T-cell (primary cell): Measurements from ENCODE around the gene ATAD2B. TPM values are rescaled to one million over a fixed set of nuclear protein-coding genes. Genes with fewer than 3 reads are reported as not detected.

Experiments
- ATAC-seq, 4 experiments: fragments of 200-7000 bp in 3 of 4; fragments of 150-1000 bp in 1 of 4; cut with Tn5 transposase; replicated peaks in 1 of 4; 1 replicate in 3 of 4; 2 replicates in 1 of 4; pipeline ENCODE4 v1.10.0; 2021; ENCODE audit warnings: moderate library complexity in 3 of 4, mild to moderate bottlenecking in 2 of 4, moderate number of reproducible peaks in 1 of 4
- CTCF ChIA-PET, 2 donors: fragments of 300-600 bp; sonication (Branson Sonifier 250); formaldehyde crosslinking; loops; one replicate each; lab custom pipeline; 2022; ENCODE audit warnings: antibody characterized with exemption in 2 of 2; lab: Charles Lee
- POLR2A ChIA-PET, 2 donors: fragments of 300-600 bp; sonication (Branson Sonifier 250); formaldehyde crosslinking; loops; one replicate each; lab custom pipeline; 2022; ENCODE audit warnings: antibody characterized with exemption in 2 of 2; lab: Charles Lee
- DNase-seq, 35 experiments: peaks; one replicate each; pipeline versions ENCODE4 v3.0.0 to v3.0.0-alpha.2; 2013 to 2023
- H3K27ac ChIP-seq: one replicate; pipeline ENCODE4 v1.5.1; 2013; ENCODE audit warnings: low read length
- H3K27me3 ChIP-seq, 2 experiments: replicated peaks in 1 of 2; 1 replicate in 1 of 2; 2 replicates in 1 of 2; pipeline versions ENCODE4 v1.6.1 to v1.7.0; 2013; ENCODE audit warnings: low read length in 1 of 2, mixed read lengths in 1 of 2; ENCODE audit not compliant: control insufficient read depth in 2 of 2, insufficient read depth in 2 of 2; ENCODE audit errors: extremely low read depth in 1 of 2
- H3K36me3 ChIP-seq, 2 donors: 1 replicate in 1 of 2; 2 replicates in 1 of 2; pipeline versions ENCODE4 v1.6.1 to v1.7.0; 2013; ENCODE audit warnings: low read length in 1 of 2; ENCODE audit not compliant: control insufficient read depth in 2 of 2, insufficient read depth in 1 of 2; ENCODE audit errors: extremely low read depth in 1 of 2
- H3K4me1 ChIP-seq, 2 experiments: 1 replicate in 1 of 2; 2 replicates in 1 of 2; pipeline versions ENCODE4 v1.6.1 to v1.7.0; 2013; ENCODE audit warnings: low read length in 2 of 2, mixed read lengths in 1 of 2; ENCODE audit not compliant: insufficient read depth in 2 of 2, control insufficient read depth in 1 of 2; ENCODE audit errors: extremely low read depth in 1 of 2
- H3K4me3 ChIP-seq, 2 donors: 1 replicate in 1 of 2; 2 replicates in 1 of 2; pipeline versions ENCODE4 v1.5.1 to v1.7.0; 2013; ENCODE audit warnings: mild to moderate bottlenecking in 2 of 2, low read length in 1 of 2, moderate library complexity in 1 of 2; ENCODE audit not compliant: control insufficient read depth in 1 of 2; ENCODE audit errors: extremely low read depth in 1 of 2
- H3K9me3 ChIP-seq: 2 replicates; pipeline ENCODE4 v1.7.0; 2013
- H3K27ac Mint-ChIP-seq, 2 donors: one replicate each; pipeline ENCODE4 v1.8.0; 2020 to 2021; ENCODE audit warnings: mild to moderate bottlenecking in 2 of 2, mixed read lengths in 2 of 2
- H3K27me3 Mint-ChIP-seq, 2 donors: one replicate each; pipeline ENCODE4 v1.8.0; 2021 to 2022; ENCODE audit warnings: mixed read lengths in 2 of 2
- H3K36me3 Mint-ChIP-seq: one replicate; pipeline ENCODE4 v1.8.0; 2021; ENCODE audit warnings: mixed read lengths
- H3K4me1 Mint-ChIP-seq, 3 donors: one replicate each; pipeline ENCODE4 v1.8.0; 2020 to 2022; ENCODE audit warnings: mixed read lengths in 3 of 3, mild to moderate bottlenecking in 1 of 3
- H3K4me3 Mint-ChIP-seq, 3 donors: one replicate each; pipeline ENCODE4 v1.8.0; 2020 to 2022; ENCODE audit warnings: mild to moderate bottlenecking in 3 of 3, mixed read lengths in 3 of 3, moderate library complexity in 3 of 3
- H3K9me3 Mint-ChIP-seq, 3 donors: one replicate each; pipeline ENCODE4 v1.8.0; 2020 to 2022; ENCODE audit warnings: mixed read lengths in 3 of 3
- WGBS: methylation state at CpG from one replicate; pipeline ENCODE4 v1.1.5; 2013; ENCODE audit warnings: missing lambda C conversion rate; ENCODE audit not compliant: insufficient coverage; 5-methylcytosine and 5-hydroxymethylcytosine counted together
- total RNA-seq, 35 experiments: library from RNA in 6 of 35; stranded (reverse) in 6 of 35; fragments of 120-200 nt in 1 of 35; gene quantifications; one replicate each; pipeline versions ENCODE4 v1.2.1 to v1.2.4 and lab custom pipeline; 2013 to 2026

Gene ATAD2B
- total RNA-seq, 5 donors from 2014 or later (not counting 1 experiment from before 2014, with no cell fraction given): 33.9 to 49.3 (median 40.6) TPM

- H3K9me3 Mint-ChIP-seq: peaks cover 8 to 31% (median 15%) of the 10 kb centered on the region in 3 donors
- peaks cover 0 to 13% of the 10 kb centered on the region in 2 donors for H3K36me3 ChIP-seq
- no peak overlapping the region for H3K4me3 ChIP-seq
- no peaks in the 10 kb centered on the region for H3K9me3 ChIP-seq
- no peak overlapping the region for H3K27ac ChIP-seq
- DNase-seq: no peak
- peaks cover 79% of the 10 kb centered on the region for H3K36me3 Mint-ChIP-seq
- WGBS: 100% methylated on average over 2 of the region's 2 CpGs
- H3K4me1 Mint-ChIP-seq: peaks cover 0 to 6% (median 0%) of the 10 kb centered on the region in 3 donors
- ChIA-PET POLR2A (no interaction called here), CTCF (no interaction called here)
- H3K27me3 Mint-ChIP-seq: no peaks in the 10 kb centered on the region
- H3K4me3 Mint-ChIP-seq: no peak overlapping the region
- no peaks in the 10 kb centered on the region for H3K27me3 ChIP-seq
- ATAC-seq: no peak
- H3K27ac Mint-ChIP-seq: no peak overlapping the region
- H3K4me1 ChIP-seq: no peaks in the 10 kb centered on the region
Observed at GRCh38 chr2:23721454-23721826, 205.5 kb downstream of the ATAD2B start.

- peaks cover 0 to 11% of the 10 kb centered on the region in 2 donors for H3K36me3 ChIP-seq
- Mint-ChIP-seq H3K27me3 (no peaks in the 10 kb centered on the region), H3K9me3 (peaks cover 8 to 30% (median 15%) of the 10 kb centered on the region in 3 donors), H3K36me3 (peaks cover 79% of the 10 kb centered on the region), H3K4me1 (peaks cover 0 to 6% (median 0%) of the 10 kb centered on the region in 3 donors), H3K4me3 (no peak overlapping the region), H3K27ac (no peak overlapping the region)
- H3K9me3 ChIP-seq: no peaks in the 10 kb centered on the region
- no peak overlapping the region for H3K27ac ChIP-seq
- ATAC-seq (no peak), DNase-seq (no peak)
- no peak overlapping the region for H3K4me3 ChIP-seq
- POLR2A ChIA-PET: no interaction called here
- CTCF ChIA-PET: no interaction called here
- 84% methylated on average over 3 of the region's 4 CpGs for WGBS
- no peaks in the 10 kb centered on the region for H3K27me3 ChIP-seq
- no peaks in the 10 kb centered on the region for H3K4me1 ChIP-seq
Observed at GRCh38 chr2:23720705-23721453, 206.0 kb downstream of the ATAD2B start.

DNA sequence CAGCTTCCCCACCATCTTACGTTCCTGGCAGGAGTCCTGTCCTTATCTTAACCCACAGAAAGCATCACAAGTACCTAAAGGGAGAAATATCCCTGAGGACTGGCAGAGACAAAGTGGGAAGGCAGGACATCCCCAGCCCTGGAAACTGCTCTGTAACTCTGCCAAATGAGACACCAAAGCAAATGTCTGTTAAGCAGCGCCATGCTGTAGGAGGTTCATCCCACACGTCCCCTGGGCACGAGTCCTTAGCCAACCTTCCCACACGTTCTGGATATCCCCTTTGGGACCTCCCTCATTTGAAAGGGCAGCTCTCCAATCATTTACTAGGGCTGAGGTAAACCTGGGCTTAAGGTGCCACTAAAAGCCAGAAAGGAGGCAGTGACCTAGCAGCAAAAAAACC lies 207.2 kb downstream of the ATAD2B start:
- Histone ChIP-seq H3K4me3 (no peak overlapping the region), H3K36me3 (peaks cover 0 to 11% of the 10 kb centered on the region in 2 donors), H3K4me1 (no peaks in the 10 kb centered on the region), H3K27me3 (no peaks in the 10 kb centered on the region), H3K9me3 (no peaks in the 10 kb centered on the region), H3K27ac (no peak overlapping the region)
- DNase-seq: no peak
- POLR2A ChIA-PET: no interaction called here
- H3K4me1 Mint-ChIP-seq: peaks cover 0 to 6% (median 0%) of the 10 kb centered on the region in 3 donors
- CTCF ChIA-PET: no interaction called here
- no peak overlapping the region for H3K27ac Mint-ChIP-seq
- no CpG with 5 or more reads among the region's 5 CpGs for WGBS
- H3K4me3 Mint-ChIP-seq: no peak overlapping the region
- no peak for ATAC-seq
- H3K9me3 Mint-ChIP-seq: peaks cover 8 to 22% (median 10%) of the 10 kb centered on the region in 3 donors
- peaks cover 69% of the 10 kb centered on the region for H3K36me3 Mint-ChIP-seq
- no peaks in the 10 kb centered on the region for H3K27me3 Mint-ChIP-seq

DNA sequence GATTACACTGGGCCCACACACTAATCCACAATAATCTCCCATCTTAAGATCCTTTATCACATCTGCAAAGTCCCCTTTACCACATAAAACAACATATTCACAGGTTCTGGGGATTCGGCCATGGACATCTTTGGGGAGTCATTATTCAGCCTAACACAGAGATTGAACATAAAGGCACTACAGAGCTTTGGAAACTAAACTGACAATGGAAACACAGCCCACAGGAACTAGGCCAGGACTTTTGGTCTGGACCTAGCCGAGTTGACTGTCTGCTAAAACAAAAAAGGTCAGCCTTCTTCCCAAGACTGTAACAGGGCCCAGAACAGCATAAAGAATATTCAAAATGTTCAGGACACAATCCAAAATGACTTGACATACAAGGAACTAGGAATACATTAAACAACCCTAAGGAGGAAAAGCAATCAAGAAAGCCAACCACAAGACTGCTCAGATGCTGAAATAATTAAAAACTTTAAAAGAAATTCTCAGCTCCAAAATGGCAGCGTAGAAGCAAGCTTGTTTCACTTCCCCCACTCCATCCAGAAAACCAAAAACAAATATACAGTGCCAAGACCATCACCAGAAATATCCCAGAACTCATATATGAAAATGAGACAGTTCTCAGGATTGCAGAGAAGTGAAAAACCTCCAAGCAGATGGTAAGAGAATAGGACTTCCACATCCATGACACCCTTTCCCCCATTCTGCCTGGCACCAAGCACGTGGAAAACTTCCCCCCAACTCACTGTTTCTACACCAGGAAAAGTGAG lies 207.8 kb downstream of the ATAD2B start:
- Mint-ChIP-seq H3K4me3 (no peak overlapping the region), H3K27me3 (no peaks in the 10 kb centered on the region), H3K4me1 (peaks cover 0 to 6% (median 0%) of the 10 kb centered on the region in 3 donors), H3K9me3 (peaks cover 8 to 19% (median 10%) of the 10 kb centered on the region in 3 donors), H3K36me3 (peaks cover 66% of the 10 kb centered on the region), H3K27ac (no peak overlapping the region)
- Histone ChIP-seq H3K27me3 (no peaks in the 10 kb centered on the region), H3K27ac (no peak overlapping the region), H3K4me3 (no peak overlapping the region), H3K9me3 (no peaks in the 10 kb centered on the region), H3K4me1 (no peaks in the 10 kb centered on the region), H3K36me3 (peaks cover 0 to 11% of the 10 kb centered on the region in 2 donors)
- DNase-seq (no peak), ATAC-seq (no peak)
- ChIA-PET POLR2A (no interaction called here), CTCF (no interaction called here)
- WGBS: 100% methylated on average over 2 of the region's 4 CpGs

GRCh38 chr2:23713351-23713750 lies 213.6 kb downstream of the ATAD2B start:
- Histone ChIP-seq H3K4me1 (no peaks in the 10 kb centered on the region), H3K36me3 (peaks cover 0 to 12% of the 10 kb centered on the region in 2 donors), H3K4me3 (no peak overlapping the region), H3K9me3 (no peaks in the 10 kb centered on the region), H3K27ac (no peak overlapping the region), H3K27me3 (no peaks in the 10 kb centered on the region)
- DNase-seq (no peak), ATAC-seq (no peak)
- no peak overlapping the region for H3K27ac Mint-ChIP-seq
- ChIA-PET POLR2A (no interaction called here), CTCF (no interaction called here)
- 88% methylated on average over 5 of the region's 5 CpGs for WGBS
- H3K9me3 Mint-ChIP-seq: no peaks in the 10 kb centered on the region
- H3K4me3 Mint-ChIP-seq: no peak overlapping the region
- no peaks in the 10 kb centered on the region for H3K4me1 Mint-ChIP-seq
- H3K36me3 Mint-ChIP-seq: peaks cover 49% of the 10 kb centered on the region
- no peaks in the 10 kb centered on the region for H3K27me3 Mint-ChIP-seq

DNA sequence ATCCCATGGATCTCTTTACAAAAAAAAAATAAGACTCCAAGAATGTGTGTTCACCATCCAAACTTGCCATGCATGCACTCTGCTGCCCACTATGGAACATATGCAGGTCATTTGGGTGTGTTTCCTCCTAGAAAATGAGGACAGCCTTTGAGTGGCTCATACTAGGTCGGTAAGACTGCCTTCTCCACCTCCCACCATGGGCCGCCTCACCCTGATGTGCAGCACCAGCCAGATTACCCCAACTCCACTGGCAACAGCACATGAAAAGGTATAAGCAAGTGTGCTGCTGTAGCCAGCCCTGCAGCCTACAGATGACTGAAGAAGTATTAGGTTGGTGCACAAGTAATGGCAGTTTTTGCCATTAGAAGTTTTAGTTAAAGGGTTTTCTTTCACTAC lies 214.2 kb downstream of the ATAD2B start:
- Mint-ChIP-seq H3K4me1 (no peaks in the 10 kb centered on the region), H3K27me3 (no peaks in the 10 kb centered on the region), H3K9me3 (no peaks in the 10 kb centered on the region), H3K36me3 (peaks cover 47% of the 10 kb centered on the region), H3K27ac (no peak overlapping the region), H3K4me3 (no peak overlapping the region)
- CTCF ChIA-PET: no interaction called here
- Histone ChIP-seq H3K36me3 (peaks cover 4 to 13% of the 10 kb centered on the region in 2 donors), H3K9me3 (no peaks in the 10 kb centered on the region), H3K4me3 (no peak overlapping the region), H3K4me1 (no peaks in the 10 kb centered on the region), H3K27ac (no peak overlapping the region), H3K27me3 (no peaks in the 10 kb centered on the region)
- no peak for DNase-seq
- no peak for ATAC-seq
- POLR2A ChIA-PET: no interaction called here
- WGBS: no CpG with 5 or more reads among the region's 2 CpGs
